Retinal pigment epithelial cell (primary cell): ENCODE results near the gene RPL22L1.
A peak's percentile ranks its signal among the peaks of the same experiment; 100 is the strongest.

ENCODE experiments used
- DNase-seq: peaks from one replicate; pipeline ENCODE4 v3.0.0-alpha.2; 2010; ENCODE audit warnings: low read depth
- H3K4me3 ChIP-seq: 2 replicates; pipeline ENCODE4 v1.5.1; 2011; ENCODE audit warnings: mild to moderate bottlenecking, low read length, control low read depth, moderate library complexity
- TF ChIP-seq, protein P1 (sequence below): conservative IDR thresholded peaks from 2 replicates; pipeline ENCODE4 v1.5.1; 2011; ENCODE audit warnings: low read depth, low read length, control low read depth, inconsistent platforms

Gene RPL22L1

GRCh38 chr3:170869645-170870593 lies at the start of gene RPL22L1:
Gene RPL22L1 (minus strand): TSS chr3:170870195. CDS start chr3:170870167, 28 bp downstream.
- peak within 1 kb of the TSS; percentile 94 for H3K4me3 ChIP-seq
- TF ChIP-seq, protein P1, sequence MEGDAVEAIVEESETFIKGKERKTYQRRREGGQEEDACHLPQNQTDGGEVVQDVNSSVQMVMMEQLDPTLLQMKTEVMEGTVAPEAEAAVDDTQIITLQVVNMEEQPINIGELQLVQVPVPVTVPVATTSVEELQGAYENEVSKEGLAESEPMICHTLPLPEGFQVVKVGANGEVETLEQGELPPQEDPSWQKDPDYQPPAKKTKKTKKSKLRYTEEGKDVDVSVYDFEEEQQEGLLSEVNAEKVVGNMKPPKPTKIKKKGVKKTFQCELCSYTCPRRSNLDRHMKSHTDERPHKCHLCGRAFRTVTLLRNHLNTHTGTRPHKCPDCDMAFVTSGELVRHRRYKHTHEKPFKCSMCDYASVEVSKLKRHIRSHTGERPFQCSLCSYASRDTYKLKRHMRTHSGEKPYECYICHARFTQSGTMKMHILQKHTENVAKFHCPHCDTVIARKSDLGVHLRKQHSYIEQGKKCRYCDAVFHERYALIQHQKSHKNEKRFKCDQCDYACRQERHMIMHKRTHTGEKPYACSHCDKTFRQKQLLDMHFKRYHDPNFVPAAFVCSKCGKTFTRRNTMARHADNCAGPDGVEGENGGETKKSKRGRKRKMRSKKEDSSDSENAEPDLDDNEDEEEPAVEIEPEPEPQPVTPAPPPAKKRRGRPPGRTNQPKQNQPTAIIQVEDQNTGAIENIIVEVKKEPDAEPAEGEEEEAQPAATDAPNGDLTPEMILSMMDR: no peak
- peak; percentile 86 for DNase-seq

DNA sequence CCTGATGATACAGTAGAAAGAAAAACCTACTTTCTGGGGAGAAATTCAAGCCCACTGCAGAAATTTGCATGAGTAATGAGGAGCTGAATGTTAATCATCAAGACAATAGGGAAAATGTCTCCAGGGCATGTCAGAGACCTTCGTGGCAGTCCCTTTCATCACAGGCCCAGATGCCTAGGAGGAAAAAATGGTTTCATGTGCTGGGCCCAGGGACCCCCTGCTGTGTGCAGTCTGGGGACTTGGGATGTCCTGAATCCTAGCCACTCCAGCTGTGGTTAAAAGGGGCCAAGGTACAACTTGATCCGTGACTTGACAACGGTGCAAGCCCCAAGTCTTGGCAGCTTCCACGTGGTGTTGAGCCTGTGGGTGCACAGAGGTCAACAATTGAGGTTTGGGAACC lies 48.7 kb upstream of the RPL22L1 start:
- DNase-seq: no peak
- no peak overlapping the region for H3K4me3 ChIP-seq
- TF ChIP-seq, protein P1: no peak

GRCh38 chr3:170914690-170915089 lies 44.7 kb upstream of the RPL22L1 start:
- no peak for DNase-seq
- TF ChIP-seq, protein P1: no peak

GRCh38 chr3:170914212-170914611 lies 44.2 kb upstream of the RPL22L1 start:
- no peak overlapping the region for H3K4me3 ChIP-seq
- TF ChIP-seq, protein P1: no peak
- DNase-seq: no peak

More at GRCh38 chr3:170914690-170915089, 44.7 kb upstream of the RPL22L1 start:
- H3K4me3 ChIP-seq: no peak overlapping the region

- DNase-seq: no peak
- H3K4me3 ChIP-seq: no peak overlapping the region
- TF ChIP-seq, protein P1: no peak
Measured at GRCh38 chr3:170911051-170911450, 41.1 kb upstream of the RPL22L1 start.

DNA sequence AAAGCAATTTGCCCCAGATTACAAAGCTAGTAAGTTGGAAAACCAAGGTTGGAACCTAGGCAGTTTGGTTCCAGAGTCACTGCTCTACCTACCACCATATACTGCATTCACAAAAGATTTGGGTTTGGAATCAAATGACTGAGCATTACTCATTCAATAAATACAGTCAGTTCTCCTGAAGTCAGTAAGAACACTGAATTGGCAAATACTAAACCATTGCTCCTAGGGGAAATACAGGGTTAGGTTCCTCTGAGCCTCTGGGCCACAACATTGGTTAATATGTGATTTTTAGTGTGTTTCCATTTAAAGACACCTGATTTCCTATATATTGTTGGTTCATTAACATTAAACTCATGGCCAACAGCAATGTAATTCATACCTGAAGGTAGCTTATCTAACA lies 40.5 kb upstream of the RPL22L1 start:
- TF ChIP-seq, protein P1: no peak
- DNase-seq: no peak
- no peak overlapping the region for H3K4me3 ChIP-seq
